GM19324 (cell line): ENCODE measurements around the gene TMEM126A.
"Not testable (repeated sequence)": the region's sequence is repeated elsewhere in the genome, so short reads cannot be mapped to it uniquely, and the experiment has no call there.

ENCODE experiments used
- ATAC-seq: cut with Tn5 transposase; IDR thresholded peaks from one replicate; pipeline ENCODE4 v1.9.1; 2021; ENCODE audit warnings: mild to moderate bottlenecking, moderate library complexity; ENCODE audit not compliant: unreplicated experiment, low FRiP score

The TMEM126A gene

DNA sequence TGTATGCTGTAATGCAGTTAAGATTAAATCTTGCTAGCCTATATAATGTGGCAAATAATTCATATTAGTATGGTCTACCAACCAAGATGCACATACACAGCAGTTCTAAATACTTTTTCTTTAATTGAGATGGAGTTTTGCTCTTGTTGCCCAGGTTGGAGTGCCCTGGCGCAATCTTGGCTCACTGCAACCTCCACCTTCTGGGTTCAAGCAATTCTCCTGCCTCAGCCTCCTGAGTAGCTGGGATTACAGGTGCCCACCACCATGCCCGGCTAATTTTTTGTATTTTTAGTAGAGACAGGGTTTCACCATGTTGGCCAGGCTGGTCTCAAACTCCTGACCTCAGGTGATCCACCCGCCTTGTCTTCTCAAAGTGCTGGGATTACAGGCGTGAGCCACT lies 6.6 kb downstream of the TMEM126A start:
- not testable (repeated sequence) for ATAC-seq

DNA sequence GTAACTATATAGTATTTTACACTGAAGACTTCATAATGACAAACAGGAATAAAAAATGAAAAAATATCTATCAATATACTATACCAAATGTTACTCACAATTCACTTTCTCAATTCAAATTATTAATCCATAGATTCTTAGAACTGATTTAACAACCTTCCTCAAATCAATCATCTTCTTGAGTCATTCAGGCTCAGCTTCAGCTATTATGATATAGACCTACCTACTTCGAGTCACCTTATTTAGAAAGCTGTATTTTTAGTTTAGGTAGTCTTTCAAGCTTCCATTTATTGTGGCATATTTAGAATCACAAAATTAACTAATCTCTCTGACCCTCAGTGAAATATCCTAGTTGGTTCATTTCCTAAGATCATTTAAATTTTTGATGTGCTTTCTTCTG lies 9.0 kb downstream of the TMEM126A start:
- ATAC-seq, result no peak

DNA sequence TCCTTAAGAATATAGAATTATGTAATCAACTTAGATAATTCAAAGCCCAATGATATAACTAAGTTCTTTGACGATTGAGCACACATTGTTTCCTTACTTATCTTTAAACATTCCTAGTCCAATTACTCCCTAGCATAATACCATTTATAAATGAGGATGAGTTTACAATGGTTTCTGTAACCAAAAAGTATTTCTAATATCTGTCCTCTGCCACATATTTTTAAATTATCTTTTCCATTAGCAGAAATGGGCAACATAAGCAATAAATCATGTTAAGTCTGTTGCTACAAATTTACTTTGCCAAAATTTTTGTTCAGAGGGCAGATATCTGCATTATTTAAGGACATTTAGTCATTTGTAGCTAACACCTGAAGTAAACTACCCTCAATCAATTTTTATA lies 10.4 kb downstream of the TMEM126A start:
- ATAC-seq, result no peak

DNA sequence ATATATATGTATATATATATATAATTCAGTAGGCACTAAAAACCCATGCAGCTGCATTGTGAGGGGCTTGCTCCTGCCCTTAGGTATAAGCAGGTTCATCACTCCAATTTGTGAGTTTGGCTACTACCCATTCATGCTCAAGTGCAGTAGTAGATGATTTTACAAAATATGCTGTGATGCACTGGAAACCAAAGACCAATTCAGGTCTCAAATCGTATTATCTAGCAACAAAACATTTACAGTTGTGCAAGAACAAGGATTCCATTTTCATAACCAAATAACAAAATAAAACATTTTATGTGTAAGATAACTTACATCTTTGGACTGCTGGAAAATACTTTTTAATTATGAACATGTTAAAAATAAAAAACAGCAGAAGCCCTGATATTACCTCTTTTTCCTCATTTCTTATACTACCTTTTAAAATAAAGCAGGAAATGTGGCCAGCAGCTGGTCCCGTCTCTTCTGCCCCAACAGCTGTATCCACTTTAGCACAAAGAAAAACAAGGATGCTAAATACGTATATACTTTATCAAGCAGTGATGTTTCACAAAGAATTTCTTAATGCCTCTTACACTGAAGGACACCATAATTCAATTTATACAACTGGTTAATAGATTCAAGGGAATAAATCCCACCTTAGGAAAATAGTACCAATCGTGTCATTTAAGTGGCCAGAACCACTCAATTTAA lies 14.4 kb downstream of the TMEM126A start:
- ATAC-seq, result no peak

DNA sequence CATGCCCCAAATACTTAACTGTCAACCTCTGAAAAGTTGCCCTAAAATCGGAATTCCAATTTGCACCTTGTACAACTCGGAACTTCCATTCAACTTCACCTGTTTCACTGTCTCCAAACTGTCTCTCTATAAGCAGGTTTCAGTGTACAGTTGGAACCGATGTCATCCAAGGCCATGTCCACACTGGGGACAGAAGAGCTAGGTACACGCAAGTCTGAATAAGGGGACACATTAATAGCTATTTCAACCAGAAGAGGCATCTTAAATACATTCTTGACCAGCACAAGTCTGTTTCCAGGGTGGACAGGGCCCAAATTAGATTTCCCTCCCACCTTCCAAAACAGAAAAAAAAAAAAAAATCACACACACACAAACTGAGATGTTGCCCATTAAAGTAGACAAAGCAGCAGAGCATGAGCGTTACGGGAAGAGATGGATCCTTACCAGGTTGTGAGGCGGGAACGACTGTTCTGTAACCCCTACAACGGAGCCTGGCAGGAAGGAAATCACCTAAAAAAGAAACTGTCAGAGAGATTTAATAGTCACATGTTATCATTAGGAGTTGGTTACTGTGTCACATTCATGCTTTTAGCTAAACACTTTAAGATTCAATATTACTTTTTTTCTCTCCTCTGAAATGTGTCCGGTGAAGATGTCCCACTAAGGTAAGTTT lies 15.4 kb downstream of the TMEM126A start:
- ATAC-seq, result no peak

DNA sequence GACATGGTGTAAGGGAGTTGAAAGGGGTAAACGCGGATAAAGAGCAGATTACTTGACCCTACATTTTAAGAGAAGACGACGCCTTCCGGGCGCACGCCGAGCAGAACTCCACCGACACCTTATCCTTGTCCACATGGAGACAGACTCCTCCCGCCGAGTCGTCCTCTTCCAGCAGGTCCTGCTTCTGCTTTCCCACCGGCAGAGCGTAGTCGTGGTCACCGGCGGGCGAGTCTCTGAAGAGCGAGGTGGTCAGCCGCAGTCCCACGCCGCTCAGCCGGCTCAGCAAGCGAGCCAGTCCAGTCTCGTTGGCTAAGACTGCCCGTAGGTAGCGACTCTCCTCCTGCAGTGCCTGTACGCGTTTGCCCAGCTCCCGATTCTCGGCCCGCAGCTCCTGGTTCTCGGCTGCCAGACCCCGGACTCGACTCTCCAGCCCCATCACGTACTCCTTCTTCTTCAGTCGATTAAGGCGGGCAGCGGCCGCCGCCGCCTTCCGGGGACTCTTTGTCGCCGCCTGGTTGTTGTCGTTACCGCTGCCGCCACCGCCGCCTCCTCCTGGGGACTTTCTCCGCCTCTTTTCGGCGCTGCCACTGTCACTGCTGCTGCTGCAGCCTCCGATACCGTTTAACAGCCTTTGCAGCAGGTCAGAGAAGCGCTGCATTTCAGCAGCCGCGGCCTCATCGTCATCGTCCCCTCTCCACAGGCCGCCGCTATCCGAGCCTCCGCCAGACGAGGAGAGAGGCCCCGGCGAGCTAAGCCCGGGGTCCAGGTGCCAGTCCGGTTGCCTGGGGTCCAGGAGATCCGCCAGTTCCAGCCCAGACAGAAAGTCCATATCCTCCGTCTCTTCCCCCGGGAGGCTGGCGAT lies 16.2 kb downstream of the TMEM126A start:
- ATAC-seq, result peak; percentile 68

DNA sequence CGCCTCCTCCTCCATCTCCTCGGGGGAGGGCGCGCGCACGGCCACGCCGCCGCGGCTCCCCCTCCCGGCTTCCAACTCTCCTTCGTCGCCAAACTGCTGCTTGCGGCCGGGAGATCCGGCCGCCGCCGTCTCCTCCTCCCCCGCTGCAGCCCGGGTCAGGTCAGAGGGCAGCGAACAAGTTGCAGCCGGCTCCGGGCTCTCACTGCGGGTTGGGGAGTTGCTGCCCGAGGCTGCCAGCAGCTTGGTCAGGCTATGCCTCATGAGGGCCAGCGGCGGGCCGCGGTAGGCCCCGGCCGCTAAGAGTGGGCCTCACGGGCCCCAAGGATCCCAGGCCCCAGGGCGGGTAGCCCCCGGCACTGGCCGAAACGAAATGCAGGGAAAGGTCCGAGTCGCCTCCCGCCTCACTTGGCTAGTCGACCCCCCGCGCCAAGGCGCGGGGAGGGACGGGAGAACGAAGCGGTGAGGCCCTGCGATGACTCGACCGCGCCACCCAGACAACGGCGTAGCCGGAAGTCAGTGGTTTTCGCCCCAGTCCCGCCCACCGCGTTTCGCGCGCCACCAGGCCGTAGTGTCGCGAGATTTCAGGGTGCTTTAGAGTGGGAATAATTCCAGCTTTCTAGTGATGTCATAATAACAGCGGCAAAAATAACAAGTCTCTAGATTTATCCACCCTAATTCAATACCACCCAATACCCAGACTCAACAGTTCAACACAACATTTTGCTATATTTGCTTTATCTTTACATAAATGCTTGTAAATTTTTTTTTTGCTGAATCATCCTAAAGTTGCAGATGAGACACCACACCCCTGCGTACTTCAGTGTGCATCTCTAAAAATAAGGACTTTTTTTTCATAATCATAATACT lies 17.1 kb downstream of the TMEM126A start, which contains the start of gene CREBZF:
Gene CREBZF, minus strand, starts transcription at position 515 of the 867 bp plus-strand sequence. Its CDS starts 254 bp downstream, at position 261.
- peak; percentile 90 for ATAC-seq

DNA sequence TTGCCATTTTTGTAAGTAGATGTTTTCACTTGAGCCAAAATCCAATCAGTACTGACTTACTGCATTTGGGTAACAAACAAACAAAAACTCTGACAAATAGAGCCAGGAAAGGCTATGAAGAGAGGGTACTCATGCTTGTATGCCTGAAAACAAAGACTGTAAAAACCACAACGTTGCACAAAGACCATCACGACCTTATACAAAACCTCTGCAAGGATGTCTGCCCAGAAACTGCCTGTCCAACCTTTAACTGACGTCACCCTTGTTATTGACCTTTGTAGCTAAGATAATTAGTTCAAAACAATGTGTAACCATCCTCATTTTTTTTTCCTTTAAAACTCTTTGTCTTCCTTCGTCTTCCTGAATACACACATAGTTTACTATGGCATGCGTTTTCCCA lies 18.0 kb downstream of the TMEM126A start:
- no peak for ATAC-seq

DNA sequence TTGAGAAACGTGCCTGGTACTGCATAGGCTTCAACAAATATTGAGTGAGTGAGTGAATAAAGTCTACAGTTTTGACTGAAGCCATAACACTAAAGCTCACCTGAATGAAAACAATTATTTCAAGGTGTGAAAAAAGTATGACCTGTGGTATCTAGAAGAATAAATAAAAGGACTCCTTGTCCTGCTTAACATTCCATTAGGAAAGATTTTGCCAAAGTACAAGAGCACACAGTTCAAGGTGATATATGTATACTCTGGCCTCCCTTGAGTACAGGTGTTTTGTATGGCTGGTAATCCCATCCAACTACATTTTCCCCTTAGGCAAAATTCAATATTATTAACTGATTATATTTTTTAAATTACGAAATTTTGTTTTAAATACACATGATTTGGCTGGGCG lies 18.9 kb downstream of the TMEM126A start:
- ATAC-seq, result no peak

DNA sequence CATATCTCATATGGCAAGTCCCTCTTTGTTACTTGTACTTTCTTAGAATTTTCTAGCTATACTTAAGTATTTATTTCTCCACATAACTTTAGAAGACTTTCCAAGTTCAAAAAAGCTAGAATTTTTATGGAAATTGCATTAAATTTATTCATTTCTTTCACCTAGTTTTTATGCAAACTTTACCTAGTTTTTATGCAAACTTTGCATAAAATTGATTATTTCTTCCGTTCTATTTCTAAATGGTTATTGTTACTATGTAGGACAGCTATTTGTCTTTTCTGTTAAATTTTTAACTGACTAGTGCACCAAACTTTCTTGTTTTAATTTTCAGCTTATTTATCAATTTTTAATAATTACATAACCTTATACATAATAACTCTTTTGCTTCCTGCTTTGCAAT lies 20.4 kb downstream of the TMEM126A start:
- ATAC-seq, result no peak

DNA sequence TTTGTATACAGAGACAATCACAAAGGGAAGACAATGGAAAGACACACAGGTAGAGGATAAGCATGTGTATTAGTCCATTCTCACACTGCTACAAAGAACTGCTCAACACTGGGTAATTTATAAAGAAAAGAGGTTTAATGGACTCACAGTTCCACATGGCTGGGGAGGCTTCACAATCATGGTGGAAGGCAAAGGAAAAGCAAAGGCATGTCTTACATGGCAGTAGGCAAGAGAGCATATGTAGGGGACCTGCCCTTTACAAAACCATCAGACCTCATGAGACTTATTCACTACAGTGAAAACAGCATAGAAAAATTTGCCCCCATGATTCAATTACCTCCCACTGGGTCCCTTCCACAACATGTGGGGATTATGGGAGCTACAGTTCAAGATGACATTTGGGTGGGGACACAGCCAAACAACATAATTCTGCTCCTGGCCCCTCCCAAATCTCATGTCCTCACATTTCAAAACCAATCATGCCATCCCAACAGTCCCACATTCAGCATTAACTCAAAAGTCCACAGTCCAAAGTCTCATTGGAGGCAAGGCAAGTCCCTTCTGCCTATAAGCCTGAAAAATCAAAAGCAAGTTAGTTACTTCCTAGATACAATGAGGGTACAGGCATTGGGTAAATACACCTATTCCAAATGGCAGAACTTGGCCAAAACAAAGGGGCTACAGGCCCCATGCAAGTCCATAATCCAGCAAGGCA lies 23.3 kb downstream of the TMEM126A start:
- ATAC-seq, result not testable (repeated sequence)

DNA sequence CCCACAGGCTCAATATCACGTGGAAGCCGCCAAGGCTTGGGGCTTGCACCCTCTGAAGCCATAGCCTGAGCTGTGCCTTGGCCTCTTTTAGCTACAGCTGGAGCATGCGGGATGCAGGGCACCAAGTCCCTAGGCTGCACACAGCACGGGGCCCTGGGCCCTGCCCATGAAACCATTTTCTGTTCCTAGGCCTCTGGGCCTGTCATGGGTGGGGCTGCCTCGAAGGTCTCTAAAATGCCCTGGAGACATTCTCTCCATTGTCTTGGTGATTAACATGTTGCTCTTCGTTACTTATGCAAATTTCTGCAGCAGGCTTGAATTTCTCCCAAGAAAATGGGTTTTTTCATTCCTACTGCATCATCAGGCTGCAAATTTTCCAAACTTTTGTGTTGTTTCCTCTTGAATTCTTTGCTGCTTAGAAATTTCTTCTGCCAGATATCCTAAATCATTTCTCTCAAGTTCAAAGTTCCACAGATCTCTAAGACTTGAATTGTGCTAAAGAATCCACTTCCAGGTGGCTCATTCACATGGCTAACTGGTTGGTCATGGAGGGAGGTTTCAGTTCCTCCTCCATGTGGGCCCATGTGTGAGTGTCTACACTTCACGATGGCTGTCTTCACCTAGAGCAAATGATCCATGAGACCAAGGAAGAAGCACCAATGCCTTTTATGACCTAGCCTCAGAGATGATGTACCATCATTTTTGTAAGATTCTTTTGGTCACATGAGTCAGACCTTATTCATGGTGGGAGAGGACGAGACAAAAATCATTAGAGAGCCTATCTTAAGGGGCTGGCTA lies 24.5 kb downstream of the TMEM126A start:
- no peak for ATAC-seq

DNA sequence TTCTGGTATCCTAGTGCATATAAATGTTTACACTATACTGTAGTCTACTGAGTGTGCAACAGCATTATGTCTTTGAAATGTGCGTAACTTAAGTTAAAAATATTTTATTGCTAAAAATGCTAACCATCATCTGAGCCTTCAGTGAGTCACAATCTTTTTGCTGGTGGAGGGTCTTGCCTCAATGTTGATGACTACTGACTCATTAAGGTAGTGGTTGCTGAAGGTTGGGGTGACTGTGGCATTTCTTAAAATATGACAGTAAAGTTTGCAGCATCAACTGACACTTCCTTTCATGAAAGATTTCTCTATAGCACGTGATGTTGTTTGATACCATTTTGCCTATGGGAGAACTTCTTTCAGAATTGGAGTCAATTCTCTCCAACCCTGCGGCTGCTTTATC lies 25.6 kb downstream of the TMEM126A start:
- ATAC-seq, result no peak

DNA sequence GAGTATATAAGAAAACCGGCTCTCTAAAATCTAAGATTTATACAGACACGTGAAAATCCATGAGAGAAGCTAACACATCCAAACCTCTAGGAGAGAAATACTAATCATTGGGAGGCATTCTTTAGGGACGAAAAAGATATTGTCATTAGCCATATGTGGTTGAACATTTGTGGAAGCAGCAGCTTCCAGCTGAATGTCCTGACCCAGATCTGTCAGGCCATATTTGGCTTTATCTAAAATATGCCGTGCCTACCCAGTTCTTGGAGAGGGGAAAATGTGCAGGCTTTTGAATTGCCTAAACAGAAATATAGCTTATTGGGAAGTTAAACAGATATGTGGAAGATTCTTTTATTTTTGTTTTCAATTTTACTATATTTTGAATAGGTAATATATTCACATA lies 31.8 kb downstream of the TMEM126A start:
- ATAC-seq, result no peak

DNA sequence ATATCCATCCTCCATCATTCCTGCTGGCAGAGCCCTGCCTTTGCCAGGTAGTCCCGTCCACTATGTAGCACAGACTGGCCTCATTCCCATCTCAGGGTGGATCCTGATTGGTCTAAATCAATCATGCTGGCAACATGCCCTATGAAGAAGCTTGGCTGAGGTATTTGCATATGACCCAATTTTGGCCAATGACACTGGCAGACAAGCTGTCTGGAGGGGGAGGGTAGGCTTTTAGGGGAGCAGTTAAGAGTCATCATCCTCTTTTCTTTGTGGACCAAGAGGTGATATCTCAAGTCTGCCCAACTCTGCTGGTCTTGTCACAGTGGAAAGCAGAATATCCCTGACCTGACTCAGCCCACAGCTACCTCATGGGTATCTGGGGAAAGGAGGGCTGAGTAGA lies 33.1 kb downstream of the TMEM126A start:
- ATAC-seq, result no peak

DNA sequence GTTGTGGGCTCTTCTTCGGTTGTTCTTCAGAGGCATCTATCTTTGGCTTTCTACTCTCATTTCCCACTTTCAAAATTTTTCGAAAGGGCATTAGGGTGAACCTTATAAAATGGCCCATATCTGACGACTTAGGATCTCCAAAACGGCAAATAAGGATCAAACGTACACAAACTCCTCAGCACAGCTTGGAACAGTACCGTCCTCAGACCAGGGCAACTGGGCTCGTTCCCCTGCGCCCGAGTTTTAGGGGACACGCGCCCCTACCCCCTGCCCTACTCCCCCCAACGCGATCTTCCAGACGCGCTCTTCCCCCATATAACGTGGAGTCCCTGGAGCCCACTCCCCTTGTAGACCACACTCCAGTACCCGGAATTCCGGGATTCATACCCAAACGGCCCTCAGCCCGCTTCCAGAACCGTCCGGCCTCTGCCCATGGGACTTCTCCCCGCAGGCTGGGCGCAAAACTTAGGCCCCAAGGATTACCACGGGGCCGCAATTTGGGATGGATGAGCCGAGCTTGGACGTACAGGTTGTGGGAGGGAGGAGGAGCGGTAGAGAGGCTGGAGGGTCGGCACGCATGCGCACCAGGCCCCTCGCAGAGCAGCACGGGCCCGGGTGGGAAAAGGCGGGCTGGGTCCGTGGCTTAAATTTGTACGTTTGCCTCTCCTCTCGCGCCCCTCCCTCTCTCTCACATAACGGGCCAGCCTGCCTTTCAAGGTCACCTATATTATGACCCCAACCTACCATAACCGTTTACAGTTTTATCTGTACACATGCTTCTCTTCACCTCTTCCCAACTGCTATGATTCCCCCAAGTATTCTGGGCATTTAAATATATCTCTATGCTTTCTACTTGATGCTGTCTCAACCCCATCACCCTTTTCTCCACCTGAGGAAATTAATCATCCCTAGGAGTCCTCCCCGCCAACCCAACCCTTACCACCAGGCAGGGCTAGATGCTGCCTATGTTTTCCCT lies 34.9 kb downstream of the TMEM126A start:
- ATAC-seq, result peak; percentile 67

DNA sequence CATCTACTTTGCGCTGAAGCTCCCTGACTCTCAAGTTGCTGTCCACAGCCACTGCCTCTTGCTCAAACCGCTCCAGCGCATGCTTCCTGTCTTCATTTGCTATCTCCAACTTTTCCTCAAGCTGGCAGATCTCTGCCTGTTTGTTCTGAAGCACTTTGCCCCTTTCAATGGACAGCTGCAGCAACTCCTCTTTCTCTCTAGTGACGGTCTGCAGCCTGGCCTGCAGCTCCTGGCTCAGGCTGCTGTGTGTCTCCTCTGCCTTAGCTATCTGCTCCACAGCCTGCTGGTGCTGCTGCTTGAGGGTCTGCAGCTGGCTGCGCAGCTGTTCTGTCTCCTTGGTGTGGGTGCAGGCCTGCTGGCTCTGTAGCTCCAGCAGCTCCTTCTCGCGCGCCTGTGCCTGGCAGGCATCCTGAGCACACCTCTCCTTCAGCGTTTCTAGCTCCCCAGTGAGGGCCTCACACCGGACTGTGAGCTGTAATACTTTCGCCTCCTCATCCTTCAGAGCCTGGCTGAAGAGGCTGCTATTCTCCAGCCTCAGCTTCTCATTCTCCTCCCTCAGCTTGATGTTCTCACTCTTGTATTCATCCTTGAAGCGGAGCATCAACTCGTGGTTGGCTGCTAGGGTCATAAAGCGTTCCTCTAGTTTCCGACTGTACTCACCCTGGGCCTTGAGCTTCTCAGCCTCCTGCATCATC lies 37.5 kb downstream of the TMEM126A start:
- no peak for ATAC-seq
